Lower leg skin (tissue), 3 donors: ENCODE data around the gene SFMBT2.

ENCODE experiments used
- POLR2A ChIP-seq, 2 donors: fragments of 450-650 bp; IDR thresholded peaks; one replicate each; pipeline ENCODE4 v1.6.1; 2016 to 2017; ENCODE audit warnings: antibody characterized with exemption in 2 of 2, mild to moderate bottlenecking in 1 of 2, moderate library complexity in 1 of 2
- TF ChIP-seq, protein P1 (sequence below), 3 donors: fragments of 450-650 bp; IDR thresholded peaks; one replicate each; pipeline ENCODE4 v1.5.1; 2016; ENCODE audit warnings: antibody characterized with exemption in 3 of 3, mild to moderate bottlenecking in 3 of 3, moderate library complexity in 2 of 3

DNA sequence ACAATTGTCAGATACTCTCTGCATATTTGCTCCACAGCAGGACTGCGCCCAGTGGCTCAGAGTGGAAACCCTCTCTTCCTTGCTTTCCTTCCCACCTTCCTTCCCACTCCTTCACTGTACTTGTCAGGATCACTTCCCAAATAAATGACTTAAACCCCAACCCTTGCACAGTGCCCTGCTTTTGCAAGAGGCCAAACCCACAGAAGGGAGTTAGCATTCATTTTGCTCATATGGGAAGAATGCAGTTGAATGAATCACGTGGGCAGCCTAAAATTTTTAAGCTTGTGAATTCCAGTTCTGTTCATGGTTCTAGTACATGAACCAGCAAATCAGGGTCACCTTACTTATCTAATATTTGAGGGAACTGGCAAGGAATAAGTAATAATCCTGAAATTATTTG lies 47.7 kb upstream of the SFMBT2 start:
- TF ChIP-seq, protein P1, sequence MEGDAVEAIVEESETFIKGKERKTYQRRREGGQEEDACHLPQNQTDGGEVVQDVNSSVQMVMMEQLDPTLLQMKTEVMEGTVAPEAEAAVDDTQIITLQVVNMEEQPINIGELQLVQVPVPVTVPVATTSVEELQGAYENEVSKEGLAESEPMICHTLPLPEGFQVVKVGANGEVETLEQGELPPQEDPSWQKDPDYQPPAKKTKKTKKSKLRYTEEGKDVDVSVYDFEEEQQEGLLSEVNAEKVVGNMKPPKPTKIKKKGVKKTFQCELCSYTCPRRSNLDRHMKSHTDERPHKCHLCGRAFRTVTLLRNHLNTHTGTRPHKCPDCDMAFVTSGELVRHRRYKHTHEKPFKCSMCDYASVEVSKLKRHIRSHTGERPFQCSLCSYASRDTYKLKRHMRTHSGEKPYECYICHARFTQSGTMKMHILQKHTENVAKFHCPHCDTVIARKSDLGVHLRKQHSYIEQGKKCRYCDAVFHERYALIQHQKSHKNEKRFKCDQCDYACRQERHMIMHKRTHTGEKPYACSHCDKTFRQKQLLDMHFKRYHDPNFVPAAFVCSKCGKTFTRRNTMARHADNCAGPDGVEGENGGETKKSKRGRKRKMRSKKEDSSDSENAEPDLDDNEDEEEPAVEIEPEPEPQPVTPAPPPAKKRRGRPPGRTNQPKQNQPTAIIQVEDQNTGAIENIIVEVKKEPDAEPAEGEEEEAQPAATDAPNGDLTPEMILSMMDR (IDR thresholded peaks at IDR 0.05): no peak
- TF ChIP-seq POLR2A (IDR thresholded peaks at IDR 0.05): no peak
